ENCODE data around the gene PIGBOS1.

The PIGBOS1 gene

DNA sequence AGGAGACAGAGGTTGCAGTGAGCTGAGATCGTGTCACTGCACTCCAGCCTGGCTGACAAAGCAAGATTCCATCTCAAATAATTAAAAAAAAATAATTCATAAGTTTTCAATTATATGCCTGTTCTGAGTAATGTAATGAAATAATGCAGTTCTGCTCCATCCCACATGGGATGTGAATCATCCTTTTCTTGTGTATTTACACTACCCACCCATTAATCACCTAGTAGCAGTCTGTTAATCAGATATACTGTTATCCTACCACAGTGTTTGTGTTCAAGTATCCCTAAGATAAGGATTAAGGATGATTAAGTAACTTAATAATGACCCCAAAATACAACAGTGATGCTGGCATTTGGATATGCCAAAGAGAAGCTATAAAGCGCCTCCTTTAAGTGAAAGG lies 38.9 kb upstream of the PIGBOS1 start:
- no peak overlapping the region for H3K4me3 ChIP-seq (ENCODE audit: low read length)
- TF ChIP-seq, protein P1, sequence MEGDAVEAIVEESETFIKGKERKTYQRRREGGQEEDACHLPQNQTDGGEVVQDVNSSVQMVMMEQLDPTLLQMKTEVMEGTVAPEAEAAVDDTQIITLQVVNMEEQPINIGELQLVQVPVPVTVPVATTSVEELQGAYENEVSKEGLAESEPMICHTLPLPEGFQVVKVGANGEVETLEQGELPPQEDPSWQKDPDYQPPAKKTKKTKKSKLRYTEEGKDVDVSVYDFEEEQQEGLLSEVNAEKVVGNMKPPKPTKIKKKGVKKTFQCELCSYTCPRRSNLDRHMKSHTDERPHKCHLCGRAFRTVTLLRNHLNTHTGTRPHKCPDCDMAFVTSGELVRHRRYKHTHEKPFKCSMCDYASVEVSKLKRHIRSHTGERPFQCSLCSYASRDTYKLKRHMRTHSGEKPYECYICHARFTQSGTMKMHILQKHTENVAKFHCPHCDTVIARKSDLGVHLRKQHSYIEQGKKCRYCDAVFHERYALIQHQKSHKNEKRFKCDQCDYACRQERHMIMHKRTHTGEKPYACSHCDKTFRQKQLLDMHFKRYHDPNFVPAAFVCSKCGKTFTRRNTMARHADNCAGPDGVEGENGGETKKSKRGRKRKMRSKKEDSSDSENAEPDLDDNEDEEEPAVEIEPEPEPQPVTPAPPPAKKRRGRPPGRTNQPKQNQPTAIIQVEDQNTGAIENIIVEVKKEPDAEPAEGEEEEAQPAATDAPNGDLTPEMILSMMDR (IDR thresholded peaks at IDR 0.05; ENCODE audit: insufficient read depth, low read depth, low read length, missing control alignments) = no peak
- peak; percentile 61 for DNase-seq (ENCODE audit: low read depth)

DNA sequence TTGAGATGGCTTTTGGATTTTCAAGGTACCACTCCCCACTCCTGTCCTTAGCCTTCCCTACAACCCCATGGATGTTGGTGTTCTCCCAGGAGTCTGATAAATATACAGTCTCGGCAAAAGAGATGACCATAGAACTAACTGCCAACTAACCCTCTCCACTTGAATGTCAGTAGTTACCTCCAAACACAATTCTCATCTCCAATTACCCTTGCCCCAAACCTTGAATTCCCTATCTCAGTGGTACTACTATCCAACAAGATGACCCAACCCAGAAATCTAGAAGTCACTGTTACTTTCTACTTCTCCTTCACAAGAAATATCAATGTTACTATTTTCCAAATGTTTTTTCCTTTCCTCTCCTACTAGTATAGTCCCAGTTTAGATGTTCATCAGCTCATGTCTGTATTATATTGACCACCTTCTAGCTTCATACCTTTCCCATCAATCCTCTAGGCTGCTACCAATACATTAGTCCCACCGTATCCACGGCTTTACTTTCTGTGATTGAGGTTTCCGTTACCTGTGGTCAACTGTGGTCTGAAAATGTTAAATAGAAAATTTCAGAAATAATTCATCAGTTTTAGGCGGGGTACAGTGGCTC lies 38.2 kb upstream of the PIGBOS1 start:
- no peak for DNase-seq (ENCODE audit: low read depth)
- no peak overlapping the region for H3K4me3 ChIP-seq (ENCODE audit: low read length)
- TF ChIP-seq, protein P1 (IDR thresholded peaks at IDR 0.05; ENCODE audit: insufficient read depth, low read depth, low read length, missing control alignments) = no peak

DNA sequence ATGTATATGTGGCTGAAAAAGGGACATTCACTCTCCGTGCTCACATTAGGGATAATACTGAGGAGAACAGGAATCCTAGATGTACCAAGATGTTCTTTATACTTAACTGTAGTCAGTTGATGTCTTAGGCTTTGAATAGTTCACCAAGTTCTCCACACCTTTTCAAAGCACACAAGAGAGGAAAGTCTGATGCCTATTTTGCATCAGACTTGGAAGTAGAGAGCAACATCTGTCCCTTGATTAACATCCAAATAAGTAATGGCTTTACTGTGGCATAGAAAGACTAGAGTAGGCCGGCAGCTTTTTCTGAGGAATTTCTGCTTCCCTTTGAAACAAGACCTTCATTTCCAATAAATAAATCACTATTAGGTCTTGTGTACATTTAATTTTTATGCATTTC lies 34.1 kb upstream of the PIGBOS1 start:
- DNase-seq (ENCODE audit: low read depth) = no peak
- H3K4me3 ChIP-seq (ENCODE audit: low read length) = no peak overlapping the region
- TF ChIP-seq, protein P1 (IDR thresholded peaks at IDR 0.05; ENCODE audit: insufficient read depth, low read depth, low read length, missing control alignments) = no peak

DNA sequence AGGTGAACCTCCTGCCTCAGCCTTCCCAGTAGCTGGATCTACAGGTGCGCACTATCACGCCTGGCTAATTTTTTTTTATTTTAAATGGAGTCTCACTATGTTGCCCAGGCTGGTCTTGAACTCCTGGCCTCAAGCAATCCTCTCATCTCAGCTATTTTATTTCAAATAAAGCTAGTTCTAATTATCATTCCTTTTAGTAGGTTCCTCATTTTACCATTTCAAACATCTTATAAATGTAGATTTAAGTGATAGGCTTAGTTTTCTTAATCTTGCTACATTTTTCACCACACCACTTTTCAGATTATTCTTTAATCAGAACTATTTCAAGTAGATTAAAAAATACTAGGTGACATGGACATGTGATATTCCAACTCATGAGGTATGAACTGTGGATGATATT lies 30.4 kb upstream of the PIGBOS1 start:
- TF ChIP-seq, protein P1 (IDR thresholded peaks at IDR 0.05; ENCODE audit: insufficient read depth, low read depth, low read length, missing control alignments) = no peak
- DNase-seq (ENCODE audit: low read depth) = no peak
- H3K4me3 ChIP-seq (ENCODE audit: low read length) = no peak overlapping the region

DNA sequence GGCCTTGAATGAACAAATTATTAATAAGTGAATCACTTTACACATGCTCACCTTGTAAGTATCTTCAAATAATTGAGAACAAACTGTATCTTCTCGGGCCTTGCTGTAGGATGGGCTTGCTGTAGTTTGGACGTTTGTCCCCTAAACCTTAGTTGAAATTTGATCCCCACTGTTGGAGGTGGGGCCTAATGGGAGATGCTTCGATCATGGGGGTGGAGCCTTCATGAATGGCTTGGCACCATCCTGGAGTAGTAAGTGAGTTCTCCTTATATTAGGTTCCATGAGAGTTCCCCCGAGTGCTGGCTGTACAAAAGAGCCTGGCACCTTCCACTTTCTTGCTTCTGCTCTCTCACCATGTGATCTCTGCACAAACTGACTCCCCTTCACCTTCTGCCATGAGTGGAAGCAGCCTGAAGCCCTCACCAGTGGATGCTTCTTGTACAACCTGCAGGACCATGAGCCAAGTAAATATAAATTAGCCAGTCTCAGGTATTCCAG lies 29.4 kb upstream of the PIGBOS1 start:
- no peak for DNase-seq (ENCODE audit: low read depth)
- TF ChIP-seq, protein P1 (IDR thresholded peaks at IDR 0.05; ENCODE audit: insufficient read depth, low read depth, low read length, missing control alignments) = no peak
- H3K4me3 ChIP-seq (ENCODE audit: low read length) = no peak overlapping the region

DNA sequence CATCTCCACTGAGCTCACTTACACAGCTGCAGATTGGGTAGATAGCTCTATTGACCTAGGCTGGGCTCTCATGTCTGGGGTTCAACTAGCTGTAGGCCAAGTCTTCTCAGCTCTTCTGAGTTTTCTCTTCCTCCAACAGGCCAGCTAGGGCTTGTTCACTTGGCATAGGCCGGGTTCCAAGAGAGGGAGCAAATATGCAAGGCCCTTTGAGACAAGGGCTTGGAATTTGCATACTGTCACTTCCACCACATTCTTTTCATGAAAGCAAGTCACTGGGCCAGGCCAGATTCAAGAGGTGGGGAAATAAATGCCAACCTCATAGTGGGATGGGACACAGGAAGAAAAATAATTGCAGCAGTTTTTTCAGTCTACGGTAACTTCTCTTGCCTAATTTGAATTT lies 25.3 kb upstream of the PIGBOS1 start:
- H3K4me3 ChIP-seq (ENCODE audit: low read length) = no peak overlapping the region
- DNase-seq (ENCODE audit: low read depth) = peak; percentile 63
- TF ChIP-seq, protein P1 (IDR thresholded peaks at IDR 0.05; ENCODE audit: insufficient read depth, low read depth, low read length, missing control alignments) = no peak

DNA sequence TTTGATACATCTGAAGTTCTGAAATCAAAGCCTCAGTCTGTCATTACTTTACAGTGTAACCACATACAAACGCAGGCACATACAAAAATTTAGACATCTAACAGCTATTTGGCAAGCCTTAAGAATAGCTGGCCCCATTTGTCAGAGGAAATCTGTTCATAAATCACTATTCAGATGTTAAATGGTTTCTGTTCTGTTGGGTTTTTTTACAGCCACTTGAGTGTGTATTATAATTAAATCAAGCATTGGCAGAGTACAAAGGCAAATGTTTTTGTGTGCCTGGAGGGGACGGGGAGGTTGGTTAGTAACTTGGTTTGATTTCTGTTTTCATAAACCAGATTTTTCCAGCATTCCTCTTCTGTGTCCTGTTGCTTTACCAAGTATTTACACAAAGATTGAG lies 24.2 kb upstream of the PIGBOS1 start:
- no peak overlapping the region for H3K4me3 ChIP-seq (ENCODE audit: low read length)
- DNase-seq (ENCODE audit: low read depth) = no peak
- TF ChIP-seq, protein P1 (IDR thresholded peaks at IDR 0.05; ENCODE audit: insufficient read depth, low read depth, low read length, missing control alignments) = no peak

Measured in epithelial cell of esophagus (primary cell).